Measurements from ENCODE around the gene SOX21.

GRCh38 chr13:94696171-94696570, 16.2 kb downstream of the SOX21 start:
- no peak for TF ChIP-seq POLR2A (IDR thresholded peaks at IDR 0.05; ENCODE audit: borderline replicate concordance, extremely low read depth, insufficient read depth, insufficient read length)
- TF ChIP-seq MAX (IDR thresholded peaks at IDR 0.05), result no peak
- TF ChIP-seq SIN3A (IDR thresholded peaks at IDR 0.05; ENCODE audit: low read depth), result no peak
- no peak for TF ChIP-seq CTCF (IDR thresholded peaks at IDR 0.05 in 2 of 3, conservative IDR thresholded peaks at IDR 0.05 in 1 of 3; ENCODE audit: borderline replicate concordance in 1 of 3, insufficient read depth in 1 of 3, low read depth in 2 of 3, low read length in 2 of 3)
- TF ChIP-seq POLR2AphosphoS5 (IDR thresholded peaks at IDR 0.05; ENCODE audit: low read depth, low read length), result no peak
- no peak for TF ChIP-seq EGR1 (IDR thresholded peaks at IDR 0.05; ENCODE audit: low read depth)
- TF ChIP-seq JUND (IDR thresholded peaks at IDR 0.05), result no peak
- TF ChIP-seq SP1 (IDR thresholded peaks at IDR 0.05; ENCODE audit: low read depth), result no peak

Measured in HCT116 (cell line).